ENCODE measurements around the gene IGSF21.
"Not testable (repeated sequence)": the region's sequence is repeated elsewhere in the genome, so short reads cannot be mapped to it uniquely, and the experiment has no call there.

Gene IGSF21

GRCh38 chr1:18409609-18410237 is 302.1 kb downstream of the IGSF21 start:
- Histone ChIP-seq H3K4me2 (no peak overlapping the region), H3K27me3 (no peaks in the 10 kb centered on the region), H3K9ac (no peak overlapping the region), H3K27ac (no peak overlapping the region), H4K20me1 (no peaks in the 10 kb centered on the region), H3K4me1 (no peaks in the 10 kb centered on the region), H3K9me3 (peaks cover 29% of the 10 kb centered on the region), H3K4me3 (no peak overlapping the region), H3K36me3 (no peaks in the 10 kb centered on the region)
- no peak for TF ChIP-seq Cebpa-rat (IDR thresholded peaks at IDR 0.05)

GRCh38 chr1:18410407-18410806 is 302.8 kb downstream of the IGSF21 start:
- Histone ChIP-seq H3K4me2 (no peak overlapping the region), H3K9me3 (peaks cover 29% of the 10 kb centered on the region), H3K27ac (no peak overlapping the region), H4K20me1 (no peaks in the 10 kb centered on the region), H3K27me3 (no peaks in the 10 kb centered on the region), H3K4me3 (no peak overlapping the region), H3K4me1 (no peaks in the 10 kb centered on the region), H3K36me3 (no peaks in the 10 kb centered on the region), H3K9ac (no peak overlapping the region)
- no peak for TF ChIP-seq Cebpa-rat (IDR thresholded peaks at IDR 0.05)

- Histone ChIP-seq H4K20me1 (no peaks in the 10 kb centered on the region), H3K4me1 (no peaks in the 10 kb centered on the region), H3K9me3 (peaks cover 29% of the 10 kb centered on the region), H3K9ac (no peak overlapping the region), H3K27me3 (no peaks in the 10 kb centered on the region), H3K4me2 (no peak overlapping the region), H3K4me3 (no peak overlapping the region), H3K27ac (no peak overlapping the region), H3K36me3 (no peaks in the 10 kb centered on the region)
- TF ChIP-seq Cebpa-rat (IDR thresholded peaks at IDR 0.05), result no peak
Observed at GRCh38 chr1:18411321-18411720, 303.7 kb downstream of the IGSF21 start.

GRCh38 chr1:18411820-18412641 is 304.4 kb downstream of the IGSF21 start:
- H3K9ac ChIP-seq, result no peak overlapping the region
- no peaks in the 10 kb centered on the region for H3K27me3 ChIP-seq
- no peaks in the 10 kb centered on the region for H4K20me1 ChIP-seq
- H3K9me3 ChIP-seq, result peaks cover 29% of the 10 kb centered on the region
- no peak for TF ChIP-seq Cebpa-rat (IDR thresholded peaks at IDR 0.05)
- no peak overlapping the region for H3K4me3 ChIP-seq
- H3K27ac ChIP-seq, result no peak overlapping the region
- H3K36me3 ChIP-seq, result no peaks in the 10 kb centered on the region
- no peaks in the 10 kb centered on the region for H3K4me1 ChIP-seq
- no peak overlapping the region for H3K4me2 ChIP-seq

GRCh38 chr1:18412882-18413353 is 305.3 kb downstream of the IGSF21 start:
- Histone ChIP-seq H3K4me1 (no peaks in the 10 kb centered on the region), H3K4me2 (no peak overlapping the region), H3K27me3 (no peaks in the 10 kb centered on the region), H3K36me3 (no peaks in the 10 kb centered on the region), H3K9ac (no peak overlapping the region), H3K9me3 (peaks cover 29% of the 10 kb centered on the region), H3K4me3 (no peak overlapping the region), H3K27ac (no peak overlapping the region), H4K20me1 (no peaks in the 10 kb centered on the region)
- no peak for TF ChIP-seq Cebpa-rat (IDR thresholded peaks at IDR 0.05)

GRCh38 chr1:18413541-18414305 is 306.1 kb downstream of the IGSF21 start:
- H3K4me1 ChIP-seq, result no peaks in the 10 kb centered on the region
- no peaks in the 10 kb centered on the region for H3K36me3 ChIP-seq
- H3K27me3 ChIP-seq, result no peaks in the 10 kb centered on the region
- no peak overlapping the region for H3K4me3 ChIP-seq
- H3K4me2 ChIP-seq, result no peak overlapping the region
- H4K20me1 ChIP-seq, result no peaks in the 10 kb centered on the region
- no peak overlapping the region for H3K27ac ChIP-seq
- peaks cover 29% of the 10 kb centered on the region for H3K9me3 ChIP-seq
- no peak overlapping the region for H3K9ac ChIP-seq
- TF ChIP-seq Cebpa-rat (IDR thresholded peaks at IDR 0.05), result no peak

GRCh38 chr1:18414321-18414720 is 306.7 kb downstream of the IGSF21 start:
- Histone ChIP-seq H3K36me3 (no peaks in the 10 kb centered on the region), H3K27me3 (no peaks in the 10 kb centered on the region), H3K9me3 (peaks cover 29% of the 10 kb centered on the region), H3K4me3 (no peak overlapping the region), H3K4me2 (no peak overlapping the region), H3K27ac (no peak overlapping the region), H4K20me1 (no peaks in the 10 kb centered on the region), H3K9ac (no peak overlapping the region), H3K4me1 (no peaks in the 10 kb centered on the region)
- TF ChIP-seq Cebpa-rat (IDR thresholded peaks at IDR 0.05), result no peak

GRCh38 chr1:18414872-18415447 is 307.4 kb downstream of the IGSF21 start:
- Histone ChIP-seq H3K9ac (no peak overlapping the region), H3K4me3 (no peak overlapping the region), H3K9me3 (peaks cover 29% of the 10 kb centered on the region), H3K27ac (no peak overlapping the region), H3K36me3 (no peaks in the 10 kb centered on the region), H3K4me2 (no peak overlapping the region), H3K27me3 (no peaks in the 10 kb centered on the region), H3K4me1 (no peaks in the 10 kb centered on the region), H4K20me1 (no peaks in the 10 kb centered on the region)
- TF ChIP-seq Cebpa-rat (IDR thresholded peaks at IDR 0.05), result no peak

GRCh38 chr1:18415448-18416027 is 307.9 kb downstream of the IGSF21 start:
- H3K9me3 ChIP-seq, result peaks cover 27% of the 10 kb centered on the region
- no peaks in the 10 kb centered on the region for H3K4me1 ChIP-seq
- no peak for TF ChIP-seq Cebpa-rat (IDR thresholded peaks at IDR 0.05)
- H3K4me3 ChIP-seq, result no peak overlapping the region
- H3K9ac ChIP-seq, result no peak overlapping the region
- no peaks in the 10 kb centered on the region for H3K27me3 ChIP-seq
- no peaks in the 10 kb centered on the region for H4K20me1 ChIP-seq
- H3K4me2 ChIP-seq, result no peak overlapping the region
- no peak overlapping the region for H3K27ac ChIP-seq
- no peaks in the 10 kb centered on the region for H3K36me3 ChIP-seq

GRCh38 chr1:18416126-18416525 is 308.5 kb downstream of the IGSF21 start:
- not testable (repeated sequence) for H3K4me1 ChIP-seq, H3K27me3 ChIP-seq, H3K9ac ChIP-seq, H3K4me3 ChIP-seq, H4K20me1 ChIP-seq, H3K27ac ChIP-seq, H3K4me2 ChIP-seq, H3K36me3 ChIP-seq
- peaks cover 22% of the 10 kb centered on the region for H3K9me3 ChIP-seq
